Inflammatory macrophage (primary cell): Measurements from ENCODE around the gene CEP295NL.
"Not testable (repeated sequence)": the region's sequence is repeated elsewhere in the genome, so short reads cannot be mapped to it uniquely, and the experiment has no call there.

Experiments used
- DNase-seq, 2 donors: peaks; one replicate each; pipeline ENCODE4 v3.0.0-alpha.2; 2020 to 2022

The CEP295NL gene

GRCh38 chr17:78905116-78905515 is 2.1 kb upstream of the CEP295NL start:
- no peak for DNase-seq

- DNase-seq = no peak
These were observed 1.4 kb upstream of the CEP295NL start for GRCh38 chr17:78904371-78904770.

- DNase-seq = not testable (repeated sequence)
These were observed 770 bp downstream of the CEP295NL start for GRCh38 chr17:78902231-78902630.

GRCh38 chr17:78901806-78902205 is 1.2 kb downstream of the CEP295NL start:
- DNase-seq = no peak

GRCh38 chr17:78900816-78901215 is 2.2 kb downstream of the CEP295NL start:
- DNase-seq = no peak

GRCh38 chr17:78899361-78900260 is 3.4 kb downstream of the CEP295NL start:
- DNase-seq = no peak

GRCh38 chr17:78898947-78899346 is 4.1 kb downstream of the CEP295NL start:
- DNase-seq = no peak

- DNase-seq = no peak
These were observed 4.7 kb downstream of the CEP295NL start for GRCh38 chr17:78898075-78898836.

- no peak for DNase-seq
These were observed 5.3 kb downstream of the CEP295NL start for GRCh38 chr17:78897664-78898047.

- no peak for DNase-seq
These were observed 6.0 kb downstream of the CEP295NL start for GRCh38 chr17:78896834-78897663.

- no peak for DNase-seq
These were observed 6.7 kb downstream of the CEP295NL start for GRCh38 chr17:78896091-78896833.

- DNase-seq = no peak
These were observed 7.7 kb downstream of the CEP295NL start for GRCh38 chr17:78895322-78895721.

- DNase-seq = no peak
These were observed 9.3 kb downstream of the CEP295NL start for GRCh38 chr17:78893684-78894083.

- DNase-seq = peak in 1 of 2 donors; percentile 30
These were observed 10.0 kb downstream of the CEP295NL start for GRCh38 chr17:78892936-78893379.

- no peak for DNase-seq
These were observed 10.5 kb downstream of the CEP295NL start for GRCh38 chr17:78892520-78892919.

- DNase-seq = no peak
These were observed 10.9 kb downstream of the CEP295NL start for GRCh38 chr17:78892062-78892456.

- peak; percentile 22 to 44 for DNase-seq
These were observed 11.5 kb downstream of the CEP295NL start for GRCh38 chr17:78891406-78892061.

- peak; percentile 95 to 97 for DNase-seq
These were observed 12.5 kb downstream of the CEP295NL start for GRCh38 chr17:78890498-78890897.

GRCh38 chr17:78890096-78890495 is 12.9 kb downstream of the CEP295NL start:
- DNase-seq = not testable (repeated sequence)

GRCh38 chr17:78889531-78889930 is 13.5 kb downstream of the CEP295NL start:
- peak; percentile 80 to 92 for DNase-seq

- DNase-seq = no peak
These were observed 14.0 kb downstream of the CEP295NL start for GRCh38 chr17:78888941-78889518.
